Measurements from ENCODE around the gene CFTR.

DNA sequence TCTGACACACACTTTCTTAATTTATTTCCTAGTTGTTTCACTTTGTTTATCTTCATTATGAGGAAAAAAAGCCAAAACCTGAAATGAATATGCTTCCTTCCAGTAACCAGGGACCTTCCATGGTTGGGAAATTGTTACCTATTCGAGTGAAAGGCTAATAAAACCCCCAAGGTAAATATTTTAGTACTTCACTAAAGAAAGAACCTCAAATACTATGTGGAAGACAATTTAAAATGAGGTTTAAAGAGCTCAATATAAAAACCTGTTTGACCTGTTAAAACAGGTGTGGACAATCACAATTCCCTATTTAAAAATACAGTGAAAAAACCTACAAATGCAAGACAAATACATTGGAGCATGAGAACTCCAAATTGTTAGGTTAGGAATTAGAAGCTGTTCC is 192.6 kb downstream of the CFTR start:
- no peak for TF ChIP-seq POLR2A (IDR thresholded peaks at IDR 0.05)
- TF ChIP-seq, protein P1, sequence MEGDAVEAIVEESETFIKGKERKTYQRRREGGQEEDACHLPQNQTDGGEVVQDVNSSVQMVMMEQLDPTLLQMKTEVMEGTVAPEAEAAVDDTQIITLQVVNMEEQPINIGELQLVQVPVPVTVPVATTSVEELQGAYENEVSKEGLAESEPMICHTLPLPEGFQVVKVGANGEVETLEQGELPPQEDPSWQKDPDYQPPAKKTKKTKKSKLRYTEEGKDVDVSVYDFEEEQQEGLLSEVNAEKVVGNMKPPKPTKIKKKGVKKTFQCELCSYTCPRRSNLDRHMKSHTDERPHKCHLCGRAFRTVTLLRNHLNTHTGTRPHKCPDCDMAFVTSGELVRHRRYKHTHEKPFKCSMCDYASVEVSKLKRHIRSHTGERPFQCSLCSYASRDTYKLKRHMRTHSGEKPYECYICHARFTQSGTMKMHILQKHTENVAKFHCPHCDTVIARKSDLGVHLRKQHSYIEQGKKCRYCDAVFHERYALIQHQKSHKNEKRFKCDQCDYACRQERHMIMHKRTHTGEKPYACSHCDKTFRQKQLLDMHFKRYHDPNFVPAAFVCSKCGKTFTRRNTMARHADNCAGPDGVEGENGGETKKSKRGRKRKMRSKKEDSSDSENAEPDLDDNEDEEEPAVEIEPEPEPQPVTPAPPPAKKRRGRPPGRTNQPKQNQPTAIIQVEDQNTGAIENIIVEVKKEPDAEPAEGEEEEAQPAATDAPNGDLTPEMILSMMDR (IDR thresholded peaks at IDR 0.05), result no peak

Measured in Peyer's patch (tissue), 4 donors.